CD4-positive, alpha-beta T cell treated with Interferon gamma for 1 hour (primary cell): ENCODE measurements around the gene ELL2.

Experiments
- DNase-seq: peaks from one replicate; pipeline ENCODE4 v3.0.0-alpha.2; 2020

ELL2 gene

GRCh38 chr5:95954716-95955115, 6.9 kb downstream of the ELL2 start:
- DNase-seq, result no peak

- DNase-seq, result no peak
Measured at GRCh38 chr5:95953021-95953702, 8.5 kb downstream of the ELL2 start.

- DNase-seq, result no peak
Measured at GRCh38 chr5:95951916-95952315, 9.7 kb downstream of the ELL2 start.

GRCh38 chr5:95949810-95950209, 11.8 kb downstream of the ELL2 start:
- DNase-seq, result no peak

- no peak for DNase-seq
Measured at GRCh38 chr5:95948631-95949030, 13.0 kb downstream of the ELL2 start.

- no peak for DNase-seq
Measured at GRCh38 chr5:95946451-95946850, 15.2 kb downstream of the ELL2 start.

GRCh38 chr5:95942968-95943367, 18.7 kb downstream of the ELL2 start:
- no peak for DNase-seq

- no peak for DNase-seq
Measured at GRCh38 chr5:95942414-95942813, 19.2 kb downstream of the ELL2 start.

GRCh38 chr5:95941756-95942155, 19.9 kb downstream of the ELL2 start:
- DNase-seq, result no peak

GRCh38 chr5:95940758-95941682, 20.6 kb downstream of the ELL2 start:
- no peak for DNase-seq

GRCh38 chr5:95939465-95939864, 22.2 kb downstream of the ELL2 start:
- DNase-seq, result no peak

GRCh38 chr5:95938766-95939165, 22.9 kb downstream of the ELL2 start:
- no peak for DNase-seq

GRCh38 chr5:95938347-95938746, 23.3 kb downstream of the ELL2 start:
- no peak for DNase-seq

GRCh38 chr5:95937607-95938152, 24.0 kb downstream of the ELL2 start:
- no peak for DNase-seq

GRCh38 chr5:95936812-95937397, 24.7 kb downstream of the ELL2 start:
- DNase-seq, result no peak

GRCh38 chr5:95935553-95936100, 26.0 kb downstream of the ELL2 start:
- DNase-seq, result no peak

- DNase-seq, result no peak
Measured at GRCh38 chr5:95934207-95934804, 27.3 kb downstream of the ELL2 start.

- DNase-seq, result no peak
Measured at GRCh38 chr5:95932941-95933340, 28.7 kb downstream of the ELL2 start.

GRCh38 chr5:95931079-95931833, 30.4 kb downstream of the ELL2 start:
- no peak for DNase-seq

GRCh38 chr5:95930141-95930930, 31.3 kb downstream of the ELL2 start:
- DNase-seq, result no peak

- no peak for DNase-seq
Measured at GRCh38 chr5:95928724-95929253, 32.9 kb downstream of the ELL2 start.
